G401 (cell line): ENCODE results near the gene PLPP1. TPM values are rescaled to one million over a fixed set of nuclear protein-coding genes. Genes with fewer than 3 reads are reported as not detected.
A peak's percentile ranks its signal among the peaks of the same experiment; 100 is the strongest.

Source experiments
- DNase-seq: peaks from one replicate; pipeline ENCODE4 v3.0.0-alpha.2; 2015; ENCODE audit warnings: low spot score
- in situ Hi-C: cut with HindIII; loops from 2 replicates; pipeline ENCODE4 v1.10.0; 2016; ENCODE audit warnings: low sequenced_read_pairs, mixed read lengths
- total RNA-seq: library from RNA; depleted of rRNA; stranded (reverse); fragments of >200 nt; shearing (Covaris generic); gene quantifications from 2 replicates; pipeline ENCODE4 v1.2.3, GENCODE V29; 2014

Gene PLPP1
- total RNA-seq, 1 experiment from 2014 or later, result 13.3 TPM

DNA sequence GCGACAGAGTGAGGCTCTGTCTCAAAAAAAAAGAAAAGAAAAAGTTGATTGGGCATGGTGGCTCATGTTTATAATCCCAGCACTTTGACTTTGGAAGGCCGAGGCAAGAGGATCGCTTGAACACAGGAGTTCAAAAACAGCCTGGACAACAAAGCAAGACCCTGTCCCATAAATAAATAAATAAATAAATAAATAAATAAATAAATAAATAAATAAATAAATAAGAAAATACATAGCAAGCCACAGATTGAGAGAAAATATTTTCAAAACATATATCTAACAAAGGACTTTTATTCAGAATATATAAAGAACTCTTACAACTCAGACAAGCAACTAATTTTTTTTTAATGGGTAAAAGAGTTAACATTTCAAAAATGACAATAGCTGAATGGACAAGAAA is 71.2 kb downstream of the PLPP1 start:
- DNase-seq, result no peak
- in situ Hi-C loops, result no loop called here

DNA sequence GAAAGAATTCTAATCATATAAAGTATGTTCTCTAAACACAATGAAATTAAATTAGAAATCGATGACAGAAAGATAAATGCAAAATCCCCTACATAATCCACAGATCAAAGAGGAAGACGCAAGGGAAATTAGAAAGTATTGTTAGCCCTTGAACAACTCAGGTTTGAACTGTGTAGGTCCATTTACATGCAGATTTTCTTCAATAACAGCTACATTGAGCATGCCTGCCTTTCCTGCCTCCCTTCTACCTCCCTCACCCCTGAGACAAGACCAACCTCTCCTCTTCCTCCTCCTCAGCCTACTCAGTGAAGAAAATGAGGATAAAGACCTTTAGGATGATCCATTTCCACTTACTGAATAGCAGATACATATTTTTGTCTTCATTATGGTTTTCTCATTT is 75.2 kb downstream of the PLPP1 start:
- no peak for DNase-seq
- in situ Hi-C loops, result no loop called here

DNA sequence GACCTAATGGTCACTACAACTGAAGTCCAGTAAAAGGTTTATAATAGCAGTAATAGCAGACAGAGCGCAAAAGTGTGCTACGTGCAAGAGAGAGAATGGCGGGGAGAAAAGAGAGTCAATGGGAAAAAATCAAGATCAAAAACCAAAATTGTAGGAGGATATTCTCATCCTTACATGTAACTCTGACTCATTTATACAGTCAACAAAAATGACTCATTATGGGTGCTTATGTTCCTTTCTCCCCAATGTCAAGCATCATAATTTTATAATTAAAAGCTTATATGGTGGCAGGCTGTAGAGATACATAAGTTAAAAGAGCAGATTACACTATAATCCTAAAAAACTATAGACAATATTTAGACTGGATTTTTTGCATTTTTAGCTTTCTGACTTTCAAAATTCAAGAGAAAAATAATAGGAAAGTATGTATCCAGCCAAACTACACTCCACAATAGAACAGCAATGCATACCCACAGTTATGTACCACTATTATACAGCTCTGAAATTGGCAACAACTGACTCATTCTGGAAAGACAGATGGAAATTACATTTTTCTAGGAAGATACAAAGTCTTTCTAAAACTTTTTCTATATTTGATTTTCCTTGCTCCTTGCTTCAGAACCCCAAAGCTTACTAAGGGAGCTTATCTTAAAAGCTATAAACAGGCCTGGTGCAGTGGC is 78.4 kb downstream of the PLPP1 start:
- in situ Hi-C loops, result no loop called here
- DNase-seq, result no peak

DNA sequence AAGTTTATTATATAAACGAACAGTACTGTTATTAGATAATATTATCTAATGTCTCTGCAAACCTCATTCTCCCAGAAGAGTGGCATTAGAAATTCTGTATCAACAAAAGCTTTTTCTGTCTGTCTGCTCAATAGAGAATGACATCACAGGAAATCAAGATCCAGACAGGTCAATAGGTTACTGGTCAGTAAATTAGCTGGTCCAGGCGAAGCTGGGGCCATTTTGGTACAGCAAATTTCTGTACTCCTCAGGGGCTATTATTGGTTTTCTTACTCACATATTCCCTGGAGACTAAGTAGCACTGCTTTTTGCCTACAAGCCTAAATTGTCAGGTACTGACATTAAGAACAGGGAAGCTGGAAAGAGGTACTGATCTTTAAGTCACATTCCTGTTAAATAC is 80.5 kb downstream of the PLPP1 start:
- DNase-seq, result no peak
- in situ Hi-C loops, result no loop called here

DNA sequence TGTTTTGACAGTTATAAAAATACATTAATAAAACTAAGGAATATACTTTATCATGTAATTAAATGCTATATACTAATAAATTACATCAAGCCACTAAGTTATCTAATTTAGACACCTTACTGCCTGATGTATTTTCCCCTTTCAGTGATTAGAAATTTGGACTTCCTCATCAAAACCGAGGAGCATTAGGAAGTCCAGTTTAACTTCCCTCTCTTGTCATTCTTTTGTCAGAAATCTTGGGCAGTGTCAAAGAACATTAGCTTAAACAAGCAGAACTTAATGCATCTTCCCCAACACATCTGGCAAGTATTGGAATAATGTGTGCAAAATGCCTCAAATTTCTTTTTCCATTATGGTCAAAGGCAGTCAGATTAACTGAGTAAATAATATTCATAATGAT is 81.6 kb downstream of the PLPP1 start:
- DNase-seq, result no peak
- in situ Hi-C loops, result no loop called here

DNA sequence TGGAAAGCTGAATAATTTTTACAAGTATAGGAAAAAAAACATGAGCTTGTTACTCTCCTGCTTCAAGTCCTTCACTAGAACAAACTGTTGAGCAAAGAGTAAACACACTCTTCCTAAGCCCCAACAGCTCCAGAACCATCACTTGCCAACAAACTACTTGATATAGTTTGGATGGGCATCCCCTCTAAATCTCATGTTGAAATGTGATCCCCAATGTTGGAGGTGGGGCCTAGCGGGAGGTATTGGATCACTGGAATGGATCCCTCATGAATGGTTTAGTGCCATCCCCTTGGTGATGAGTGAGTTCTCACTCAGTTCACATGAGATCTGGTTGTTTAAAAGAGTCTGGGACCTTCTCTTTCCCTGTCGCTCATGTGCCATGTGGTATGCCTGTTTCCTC is 82.8 kb downstream of the PLPP1 start:
- no peak for DNase-seq
- in situ Hi-C loops, result no loop called here

DNA sequence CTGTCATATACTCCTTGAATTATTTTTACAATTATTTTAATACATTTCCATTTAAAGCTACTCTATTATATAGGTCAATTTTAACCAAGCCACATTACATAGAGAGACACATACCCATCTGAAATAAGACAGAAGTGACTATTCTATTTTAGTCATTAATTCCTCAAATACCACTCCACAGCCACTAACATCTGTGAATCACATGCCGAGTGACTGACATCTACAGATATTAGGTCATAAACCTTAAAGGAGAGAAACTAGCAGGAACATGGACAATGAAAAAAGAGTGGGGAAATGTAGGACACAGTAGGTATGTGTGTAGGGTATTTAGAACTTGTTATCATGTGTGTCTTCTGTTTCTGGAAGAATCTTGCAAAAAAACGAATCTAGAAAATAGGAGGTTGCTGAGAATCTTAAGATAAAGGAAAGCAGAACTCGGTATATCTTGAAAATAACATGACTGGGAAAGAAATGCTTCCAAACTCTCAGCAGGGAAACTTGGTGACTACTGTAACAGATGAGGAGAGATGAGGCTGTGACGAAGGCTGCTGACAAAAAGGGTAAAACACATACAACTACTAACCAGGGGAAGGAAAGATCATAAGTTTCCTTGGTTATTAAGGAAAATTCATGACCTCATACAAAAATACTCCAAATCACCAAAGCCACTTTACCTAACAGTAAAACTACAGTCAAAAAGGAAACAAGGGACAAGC is 84.6 kb downstream of the PLPP1 start:
- DNase-seq, result no peak
- in situ Hi-C loops, result no loop called here

DNA sequence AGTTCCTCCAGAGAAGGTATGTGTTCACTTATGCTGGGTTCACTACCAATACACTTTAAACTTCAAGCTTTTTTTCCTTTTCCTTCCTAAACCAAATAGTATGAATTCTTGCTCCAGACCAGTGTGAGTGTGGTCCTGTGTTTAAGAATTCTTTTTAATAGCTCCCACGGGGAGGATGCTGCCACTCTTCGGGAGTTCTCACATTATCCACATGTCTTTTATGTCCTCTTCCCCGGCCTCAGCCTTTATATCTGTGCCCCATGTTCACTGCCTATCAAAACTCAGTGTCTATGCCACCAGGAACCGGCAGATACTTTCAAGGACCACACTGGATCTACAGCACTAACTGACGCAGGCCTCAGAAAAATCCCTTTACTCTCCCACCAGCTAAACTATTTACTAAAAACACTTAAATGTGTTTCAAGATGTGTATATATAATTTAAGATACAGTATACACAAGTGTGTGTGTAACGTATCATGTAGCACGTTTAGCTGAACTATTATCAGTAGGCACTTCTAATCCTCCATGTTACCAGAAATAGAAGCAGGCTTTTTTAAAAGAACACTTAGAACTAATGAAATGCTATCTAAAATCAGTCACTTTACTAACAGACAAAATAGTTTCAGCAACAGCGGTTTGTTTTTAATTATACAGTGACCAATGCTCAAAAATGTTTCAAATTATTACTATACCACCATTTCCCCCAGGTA is 88.0 kb downstream of the PLPP1 start:
- no peak for DNase-seq
- in situ Hi-C loops, result no loop called here

DNA sequence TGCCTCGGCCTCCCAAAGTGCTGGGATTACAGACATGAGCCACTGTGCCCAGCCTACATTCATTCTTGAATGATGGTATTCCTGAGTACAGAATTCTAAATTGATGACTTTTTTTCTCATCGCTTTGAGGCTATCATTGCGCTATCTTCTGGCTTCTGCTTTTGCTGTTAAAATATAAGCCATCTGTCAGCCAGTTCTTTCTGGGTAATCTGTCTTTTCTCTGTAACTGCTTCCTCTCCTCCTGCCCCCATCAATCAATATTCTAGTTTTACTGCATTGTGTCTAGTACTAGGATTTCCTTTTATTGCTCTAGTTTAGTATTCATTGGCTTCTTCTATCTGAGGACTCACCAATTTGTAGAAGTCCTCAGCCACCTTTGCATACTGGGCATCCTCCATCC is 89.0 kb downstream of the PLPP1 start:
- DNase-seq, result no peak
- in situ Hi-C loops, result no loop called here

DNA sequence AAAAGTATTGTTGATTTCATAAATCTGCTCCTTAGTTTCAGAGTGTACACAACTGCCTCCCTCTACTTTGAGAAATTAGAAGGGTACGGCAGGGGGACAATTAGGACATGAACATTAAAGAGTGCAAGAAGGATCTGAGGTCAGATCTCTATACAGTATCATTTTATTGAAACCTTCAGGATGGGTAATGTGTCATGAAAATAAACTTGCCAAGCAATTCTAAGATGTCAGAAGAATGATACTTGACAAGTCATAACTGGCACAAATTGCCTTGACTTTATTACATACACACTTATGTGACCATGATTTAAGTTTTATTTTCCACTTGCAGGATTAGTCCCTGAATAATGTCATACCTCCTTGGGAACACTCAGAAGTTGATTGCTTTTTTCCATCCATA is 92.8 kb downstream of the PLPP1 start:
- DNase-seq, result no peak
- in situ Hi-C loops, result no loop called here

DNA sequence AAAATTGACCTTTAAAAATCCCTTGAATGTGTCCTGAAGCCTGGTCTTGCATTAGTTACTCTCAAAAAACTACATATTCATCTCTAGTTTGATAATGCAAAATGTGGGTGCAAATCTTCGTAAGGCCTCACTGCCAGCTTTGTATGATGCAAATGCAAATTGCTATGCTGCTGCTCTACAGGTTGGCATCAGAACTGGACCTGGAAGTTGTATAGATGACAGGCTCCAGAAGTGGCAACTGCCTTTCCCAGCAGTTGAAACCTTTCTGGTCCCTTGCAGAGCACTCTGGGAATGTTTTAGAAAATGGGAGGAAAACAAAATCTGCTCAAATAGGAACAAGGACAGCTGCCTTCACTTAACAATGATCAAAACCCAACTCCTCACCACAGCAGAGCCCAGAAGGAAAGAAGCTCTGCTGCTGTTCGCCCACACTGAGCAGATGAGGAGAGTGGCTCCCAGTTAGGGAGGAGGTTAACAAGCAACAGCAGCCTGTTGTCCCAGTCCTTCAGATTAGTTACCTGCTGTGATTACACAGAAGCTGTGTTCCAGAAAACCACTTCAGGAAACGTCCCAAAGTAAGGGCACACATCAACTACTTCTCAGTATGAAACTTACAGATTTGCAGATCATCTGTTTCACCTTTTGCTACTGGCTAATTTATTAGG is 93.5 kb downstream of the PLPP1 start:
- in situ Hi-C loops, result no loop called here
- DNase-seq, result no peak

DNA sequence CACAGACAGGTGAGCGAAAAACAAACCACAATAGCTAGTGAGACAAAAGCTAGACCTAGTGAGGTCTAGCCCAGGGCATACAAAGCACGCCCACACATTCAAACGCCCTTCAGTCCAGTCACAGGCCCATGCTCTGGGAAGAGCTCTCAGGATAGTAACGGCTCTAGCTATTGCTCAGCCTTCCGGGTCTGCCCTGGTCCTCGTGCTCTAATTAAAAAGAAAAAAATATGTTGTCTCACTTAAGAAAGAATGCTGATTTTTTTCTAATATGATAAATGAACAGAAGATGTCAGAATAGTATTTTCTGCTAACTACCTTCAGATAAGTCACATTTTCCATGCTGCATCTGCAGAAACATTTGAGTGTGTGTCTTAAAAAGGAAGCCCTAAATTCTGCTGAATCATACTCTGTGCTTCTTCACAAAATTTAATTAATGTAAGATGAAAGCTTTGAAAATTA is 94.5 kb downstream of the PLPP1 start:
- in situ Hi-C loops, result no loop called here
- no peak for DNase-seq

DNA sequence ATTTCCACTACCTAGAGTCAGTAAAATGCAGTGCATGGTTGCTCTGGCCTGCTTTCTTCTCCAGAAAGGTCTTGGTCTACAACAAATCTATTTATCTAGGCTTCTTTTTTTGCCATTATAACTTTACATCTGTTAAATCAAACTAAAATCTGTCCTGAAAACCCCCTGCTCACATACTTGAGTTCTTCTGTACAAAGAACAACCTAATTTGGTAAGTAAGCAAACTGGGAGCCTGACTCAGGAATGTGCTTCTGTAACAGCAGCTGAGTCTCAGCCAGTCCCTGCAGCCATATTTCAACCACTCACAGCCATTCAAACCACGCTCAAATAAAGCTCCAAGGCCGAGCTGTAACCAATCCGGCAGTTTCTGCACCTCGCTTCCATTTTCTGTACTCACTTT is 95.8 kb downstream of the PLPP1 start:
- DNase-seq, result peak; percentile 38
- in situ Hi-C loops, result no loop called here

DNA sequence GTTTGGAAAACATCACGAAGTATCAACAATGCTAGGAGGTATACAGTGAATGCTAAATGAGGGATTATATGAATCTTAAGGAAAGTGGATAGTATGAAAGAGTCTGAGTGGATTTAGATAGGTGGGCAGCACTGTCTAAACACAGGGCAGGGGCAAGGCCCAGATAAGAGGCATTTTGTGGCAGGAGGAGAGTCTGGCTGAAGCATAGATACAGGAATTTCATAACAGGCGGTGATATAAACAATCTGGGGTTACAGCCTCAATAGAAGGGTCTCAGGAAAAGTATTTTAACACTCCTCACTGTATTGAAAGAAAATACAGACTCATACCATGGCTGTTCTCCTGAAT is 96.9 kb downstream of the PLPP1 start:
- no peak for DNase-seq

DNA sequence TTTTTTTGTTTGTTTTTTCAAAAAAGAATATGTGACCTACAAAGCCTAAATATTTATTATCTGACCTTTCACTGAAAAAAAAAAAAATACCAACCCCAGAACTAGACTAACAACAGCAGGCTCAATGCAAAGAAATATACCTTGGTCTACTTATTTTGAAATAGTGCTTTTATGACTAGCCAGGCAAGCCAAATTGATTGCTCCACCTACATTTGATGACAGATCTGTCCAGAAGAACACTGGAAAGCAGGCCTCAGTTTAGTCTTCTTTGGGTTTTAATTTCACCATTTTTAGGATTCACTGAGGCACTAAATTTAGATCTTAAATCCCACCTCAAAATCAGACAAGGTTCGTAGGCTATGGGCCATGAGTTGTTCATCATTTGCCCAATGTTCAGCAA is 97.3 kb downstream of the PLPP1 start:
- in situ Hi-C loops, result no loop called here
- no peak for DNase-seq

More for the DNA sequence above, 96.9 kb downstream of the PLPP1 start:
- in situ Hi-C loops, result no loop called here

DNA sequence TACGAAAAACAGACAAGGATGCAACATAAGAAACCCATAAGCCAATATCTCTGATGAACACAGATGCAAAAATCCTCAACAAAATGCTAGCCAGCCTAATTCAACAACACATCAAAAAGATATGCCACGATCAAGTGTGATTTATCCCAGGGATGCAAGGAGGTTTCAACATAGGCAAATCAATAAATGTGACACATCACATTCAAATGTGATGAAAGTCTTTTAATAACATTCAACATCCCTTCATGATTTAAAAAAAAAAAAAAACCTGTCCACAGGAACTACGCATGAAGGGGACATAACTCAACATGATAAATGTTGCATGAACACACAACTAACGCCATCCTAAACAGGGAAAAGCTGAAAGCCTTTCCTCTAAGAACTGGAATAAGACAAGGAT is 102.2 kb downstream of the PLPP1 start:
- no peak for DNase-seq
- in situ Hi-C loops, result no loop called here

DNA sequence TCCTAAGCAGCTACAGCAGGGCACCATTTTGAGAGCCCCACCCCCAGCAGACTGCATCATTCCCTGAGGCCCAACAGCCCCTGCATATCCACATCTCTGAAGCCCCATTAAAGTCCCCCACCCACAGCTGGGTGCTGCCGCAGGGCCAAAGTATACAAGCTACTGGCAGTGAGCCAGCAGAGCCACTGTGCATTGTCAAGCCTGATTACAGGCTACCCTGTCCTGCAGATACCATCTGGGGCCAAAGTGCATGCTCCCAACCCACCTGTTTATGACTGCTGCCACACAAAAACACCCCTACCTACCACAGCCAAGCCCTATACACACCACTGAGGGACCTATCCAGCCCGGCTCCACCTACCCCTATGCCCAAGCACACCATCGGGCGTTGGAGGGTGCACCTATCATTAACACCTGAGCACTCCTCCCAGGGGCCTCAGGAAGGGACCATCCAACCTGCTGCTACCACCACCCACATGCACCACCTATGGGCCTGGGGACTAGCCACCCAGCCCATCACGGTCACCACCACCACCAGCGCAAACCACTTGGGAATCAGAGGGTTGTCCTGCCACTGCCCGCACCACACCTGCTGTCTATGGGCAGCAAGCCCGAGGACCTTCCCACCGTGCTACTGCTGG is 105.0 kb downstream of the PLPP1 start:
- no peak for DNase-seq
- in situ Hi-C loops, result no loop called here

DNA sequence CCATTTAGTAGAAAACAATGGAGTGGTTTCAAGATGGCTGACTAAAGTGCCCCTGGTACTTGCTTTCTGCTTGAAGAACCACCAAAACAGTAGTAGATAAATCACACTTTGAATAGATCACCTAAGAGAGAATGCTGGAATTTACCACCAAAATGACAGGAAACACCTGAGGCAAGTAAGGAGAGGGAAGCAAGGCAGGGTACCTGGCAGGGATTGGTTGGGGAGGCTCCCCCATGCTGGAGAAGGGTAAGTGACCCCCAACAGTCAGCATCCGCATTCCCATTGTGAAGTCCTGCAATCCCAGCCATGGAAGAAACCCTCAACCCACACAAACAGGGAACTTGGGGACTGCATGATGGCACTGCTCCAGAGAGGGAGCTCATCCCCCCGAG is 105.5 kb downstream of the PLPP1 start:
- in situ Hi-C loops, result no loop called here
- no peak for DNase-seq

DNA sequence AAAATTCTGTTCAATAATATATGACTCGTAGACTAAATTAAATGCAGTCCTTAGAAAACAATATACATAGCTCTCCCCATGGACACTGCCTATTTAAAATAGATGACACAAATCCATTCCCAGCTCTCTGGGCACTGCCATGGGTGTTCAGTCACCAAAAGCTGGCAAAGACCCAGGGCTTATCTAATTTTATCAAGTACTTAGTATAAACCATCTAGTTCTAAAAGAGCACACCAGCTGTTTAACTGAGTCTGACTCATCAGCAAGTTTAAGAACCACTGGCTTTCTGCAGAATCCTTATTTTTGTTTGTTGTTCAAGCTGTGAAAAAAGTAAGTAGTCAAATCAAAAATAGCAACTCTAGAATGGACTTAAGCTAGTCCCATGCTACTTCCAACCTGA is 107.6 kb downstream of the PLPP1 start:
- no peak for DNase-seq
- in situ Hi-C loops, result no loop called here

DNA sequence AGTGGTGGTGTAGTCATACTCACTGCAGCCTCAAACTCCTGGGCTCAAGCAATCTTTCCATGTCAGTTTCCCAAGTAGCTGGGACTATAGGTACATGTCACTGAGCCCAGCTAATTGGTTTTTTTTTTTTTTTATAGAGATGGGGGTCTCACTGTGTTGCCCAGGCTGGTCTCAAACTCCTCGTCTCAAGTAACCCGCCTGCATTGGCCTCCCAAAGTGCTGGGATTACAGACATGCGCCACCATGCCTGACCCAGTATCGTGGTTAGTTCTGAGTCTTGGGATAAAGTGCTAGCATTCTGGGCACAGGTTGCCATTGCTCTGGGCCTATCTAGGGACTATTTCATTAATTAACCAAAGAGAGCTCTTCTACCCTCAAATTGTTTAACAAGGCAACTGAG is 108.3 kb downstream of the PLPP1 start:
- DNase-seq, result no peak
- in situ Hi-C loops, result no loop called here
